ENCODE results near the gene DHX34. TPM values are rescaled to one million over a fixed set of nuclear protein-coding genes. Genes with fewer than 3 reads are reported as not detected.
A peak's percentile ranks its signal among the peaks of the same experiment; 100 is the strongest.

DHX34 gene
- total RNA-seq, 6 donors from 2014 or later, result 8.4 to 80.7 (median 19.4) TPM

DNA sequence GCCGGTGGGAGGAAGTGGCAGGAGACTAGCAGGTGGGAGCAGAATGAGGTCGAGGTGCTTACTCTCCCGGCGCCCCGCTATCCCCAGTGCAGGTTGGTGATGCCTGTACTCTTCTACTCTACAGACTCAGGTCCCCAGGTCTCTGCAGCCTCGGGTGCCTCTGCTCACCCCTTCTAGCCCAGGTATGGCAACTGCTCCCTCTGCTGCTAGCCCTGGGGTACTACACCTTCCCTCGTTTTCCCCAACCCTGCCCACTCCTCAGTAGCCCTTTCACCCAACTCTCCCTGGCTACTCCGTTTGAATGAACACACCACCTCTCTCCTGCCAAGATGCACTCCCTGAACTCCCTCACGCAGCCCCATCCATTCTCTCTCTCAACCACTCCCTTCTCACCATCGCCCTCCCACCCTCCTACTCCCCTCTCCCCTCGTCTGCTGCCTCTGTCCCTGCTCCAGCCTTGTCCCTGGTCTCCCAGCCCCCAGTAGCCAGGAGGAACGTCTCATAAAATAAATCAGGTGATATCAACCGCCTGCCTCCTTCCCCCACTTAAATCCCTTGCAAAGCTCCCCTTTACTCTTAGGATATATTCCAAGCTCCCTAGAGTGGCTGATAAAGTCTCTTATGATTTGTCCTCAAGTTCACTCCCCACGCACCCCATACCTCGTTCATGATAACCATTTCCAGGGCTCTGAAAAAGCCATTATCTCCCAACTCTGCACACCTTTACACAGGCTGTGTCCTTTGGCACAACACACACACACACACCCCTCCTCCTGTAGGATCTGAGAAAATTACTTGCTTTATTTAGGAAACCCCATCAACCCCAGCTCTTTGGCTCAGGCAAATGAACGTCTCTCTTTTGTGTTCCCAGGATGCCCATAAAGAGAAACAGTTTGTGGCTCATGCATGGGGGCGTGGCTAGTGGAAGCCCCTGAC lies 78.4 kb downstream of the DHX34 start:
- peaks cover 0 to 45% (median 18%) of the 10 kb centered on the region in 4 donors for H3K27me3 ChIP-seq
- peaks cover 18 to 32% (median 24%) of the 10 kb centered on the region in 4 donors for H3K4me1 ChIP-seq
- H3K9me3 ChIP-seq, result no peaks in the 10 kb centered on the region
- DNase-seq (peak in 1 of 2 donors; percentile 61), ATAC-seq (ENCODE audit: low FRiP score in 2 of 2) (peak; percentile 80 to 81)
- no peak overlapping the region for H3K27ac ChIP-seq
- WGBS, 2 donors, result 7 to 8% methylated on average over 17 of the region's 17 CpGs
- TF ChIP-seq CTCF (IDR thresholded peaks at IDR 0.05), result peak; percentile 81 to 89 (median 86)
- no peak for TF ChIP-seq EP300 (IDR thresholded peaks at IDR 0.05)
- no peak overlapping the region for H3K4me3 ChIP-seq
- H3K36me3 ChIP-seq, result no peaks in the 10 kb centered on the region

DNA sequence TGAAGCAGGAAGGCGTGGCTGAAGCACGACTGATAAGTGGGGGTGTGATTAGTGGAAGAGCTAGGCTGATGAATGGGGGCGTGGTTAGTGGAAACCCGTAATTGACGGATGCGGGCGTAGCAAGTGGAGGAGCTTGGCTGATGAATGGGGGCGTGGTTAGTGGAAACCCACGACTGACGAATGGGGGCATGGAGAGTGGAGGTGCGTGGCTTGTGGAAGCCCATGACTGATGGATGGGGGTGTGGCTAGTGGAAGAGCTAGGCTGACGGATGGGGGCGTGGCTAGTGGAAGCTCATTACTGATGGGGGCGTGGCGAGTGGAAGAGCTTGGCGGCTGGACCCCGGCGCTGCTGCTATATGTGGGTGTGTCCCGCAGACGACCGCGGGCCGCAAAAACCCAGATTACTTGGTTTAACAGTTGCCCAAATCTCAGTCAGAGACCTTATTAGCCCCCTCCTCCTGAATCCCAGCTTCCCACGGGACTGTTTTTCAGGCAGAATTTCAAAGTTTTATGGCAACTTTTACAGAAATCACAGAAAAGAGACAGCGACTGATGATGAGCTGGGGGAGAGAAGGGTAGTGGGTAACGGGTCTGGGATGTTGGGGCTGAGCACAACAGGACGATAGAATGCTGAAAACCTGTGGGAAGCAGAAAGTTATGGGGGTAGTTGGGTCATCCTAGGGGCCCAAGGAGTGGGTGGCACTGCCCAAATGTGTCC lies 79.2 kb downstream of the DHX34 start:
- H3K4me1 ChIP-seq, result peaks cover 18 to 32% (median 24%) of the 10 kb centered on the region in 4 donors
- no peaks in the 10 kb centered on the region for H3K36me3 ChIP-seq
- no peaks in the 10 kb centered on the region for H3K9me3 ChIP-seq
- WGBS, 2 donors, result 1 to 2% methylated on average over 24 to 27 of the region's 27 CpGs
- ATAC-seq (ENCODE audit: low FRiP score in 2 of 2) (peak; percentile 65 to 94), DNase-seq (peak in 1 of 2 donors; percentile 85)
- H3K4me3 ChIP-seq, result no peak overlapping the region
- H3K27ac ChIP-seq, result no peak overlapping the region
- TF ChIP-seq POLR2AphosphoS5 (IDR thresholded peaks at IDR 0.05) (no peak), POLR2A (IDR thresholded peaks at IDR 0.05) (no peak), EP300 (IDR thresholded peaks at IDR 0.05) (no peak), CTCF (IDR thresholded peaks at IDR 0.05) (no peak)
- peaks cover 0 to 39% (median 17%) of the 10 kb centered on the region in 4 donors for H3K27me3 ChIP-seq

DNA sequence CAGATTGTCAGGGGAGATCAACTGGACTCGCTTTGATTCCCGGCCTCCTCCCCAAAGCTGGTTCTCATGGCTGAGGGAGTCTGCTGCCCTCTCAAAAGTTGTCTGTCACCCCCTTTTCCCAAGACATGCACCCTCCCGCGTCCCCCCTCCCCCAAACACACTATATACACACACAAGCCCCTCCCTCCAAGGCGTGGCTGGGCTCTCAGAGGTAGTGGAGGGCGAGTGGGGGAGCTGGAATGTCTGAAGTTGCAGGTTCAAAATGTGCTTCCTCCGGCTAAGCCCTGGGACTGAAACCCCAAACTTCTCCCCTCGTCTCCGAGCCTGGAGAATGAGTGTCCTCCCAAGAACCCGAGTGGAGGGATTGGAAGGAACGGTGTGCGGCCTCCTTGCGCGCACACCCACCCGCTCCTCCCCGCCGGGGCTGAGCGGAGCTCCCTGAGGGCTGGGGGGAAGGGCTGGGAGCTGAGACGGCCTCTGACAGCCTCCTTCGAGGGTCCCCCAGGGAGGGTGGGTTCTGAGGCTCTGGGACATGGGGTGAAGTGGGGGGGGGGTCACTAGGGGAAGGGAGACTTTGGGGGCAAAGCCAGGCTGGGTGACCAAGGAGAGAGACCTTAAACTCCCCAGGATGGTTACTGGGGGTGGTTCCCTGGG lies 80.2 kb downstream of the DHX34 start:
- no peak for ATAC-seq (ENCODE audit: low FRiP score in 2 of 2)
- Histone ChIP-seq H3K36me3 (no peaks in the 10 kb centered on the region), H3K27ac (no peak overlapping the region), H3K27me3 (peaks cover 0 to 33% (median 17%) of the 10 kb centered on the region in 4 donors), H3K4me1 (peaks cover 18 to 32% (median 24%) of the 10 kb centered on the region in 4 donors), H3K9me3 (no peaks in the 10 kb centered on the region), H3K4me3 (no peak overlapping the region)
- 22 to 24% methylated on average over 9 to 16 of the region's 20 CpGs for WGBS, 2 donors
- DNase-seq, result no peak
- TF ChIP-seq EP300 (IDR thresholded peaks at IDR 0.05), result no peak
- TF ChIP-seq POLR2A (IDR thresholded peaks at IDR 0.05), result no peak
- TF ChIP-seq POLR2AphosphoS5 (IDR thresholded peaks at IDR 0.05), result no peak
- TF ChIP-seq CTCF (IDR thresholded peaks at IDR 0.05), result no peak

DNA sequence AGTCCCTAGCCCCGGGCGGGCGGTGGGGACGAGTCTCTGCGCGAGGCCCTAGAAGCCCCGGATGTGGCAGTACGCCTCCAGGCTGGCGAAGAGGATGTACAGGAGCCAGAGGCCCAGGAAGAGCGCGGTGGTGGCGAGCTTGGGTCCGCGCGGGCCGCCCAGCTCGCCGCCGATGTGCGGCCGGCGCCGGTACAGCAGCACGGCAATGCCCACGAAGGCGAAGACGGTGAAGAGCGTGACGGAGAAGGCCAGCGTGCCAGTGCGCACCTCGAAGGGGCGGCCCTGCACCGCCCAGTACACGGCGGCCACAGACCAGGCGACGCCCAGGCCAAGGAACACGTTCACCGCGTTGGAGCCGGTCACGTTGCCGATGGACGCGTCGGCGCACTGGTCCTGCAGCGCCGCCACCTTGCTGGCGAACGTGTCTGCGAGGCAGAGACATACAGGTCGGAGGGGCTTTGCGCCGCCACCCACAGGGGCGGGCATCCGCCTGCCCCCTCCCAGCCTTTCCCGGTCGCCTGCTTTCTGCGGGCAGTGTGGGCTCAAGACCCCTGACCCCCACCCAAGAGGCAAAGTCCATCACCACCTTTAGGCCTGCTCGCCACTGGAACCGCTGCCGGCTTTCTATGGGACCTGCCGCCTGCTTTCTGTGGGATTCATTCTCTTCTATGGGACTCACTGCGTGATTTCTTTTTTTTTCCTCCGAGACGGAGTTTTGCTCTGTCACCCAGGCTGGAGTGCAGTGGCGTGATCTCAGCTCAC lies 81.1 kb downstream of the DHX34 start:
- WGBS, 2 donors, result 7 to 18% methylated on average over 16 to 55 of the region's 69 CpGs
- ATAC-seq (ENCODE audit: low FRiP score in 2 of 2), result peak; percentile 54 to 62

More for the DNA sequence above, 81.1 kb downstream of the DHX34 start:
- Histone ChIP-seq H3K36me3 (no peaks in the 10 kb centered on the region), H3K9me3 (no peaks in the 10 kb centered on the region), H3K27me3 (peaks cover 0 to 33% (median 17%) of the 10 kb centered on the region in 4 donors), H3K4me1 (peaks cover 18 to 32% (median 24%) of the 10 kb centered on the region in 4 donors), H3K4me3 (peak overlapping the region in 2 of 4 donors; percentile 4 to 28), H3K27ac (no peak overlapping the region)
- DNase-seq, result peak; percentile 41 to 87
- TF ChIP-seq EP300 (IDR thresholded peaks at IDR 0.05) (no peak), CTCF (IDR thresholded peaks at IDR 0.05) (peak in 5 of 6 experiments; percentile 30 to 83 (median 59)), POLR2A (IDR thresholded peaks at IDR 0.05) (no peak)

Data from upper lobe of left lung (tissue), 6 donors.